HG03571 (cell line): Measurements from ENCODE around the gene SMCHD1.
"Not testable (repeated sequence)": the region's sequence is repeated elsewhere in the genome, so short reads cannot be mapped to it uniquely, and the experiment has no call there.

Experiments used
- ATAC-seq: cut with Tn5 transposase; IDR thresholded peaks from one replicate; pipeline ENCODE4 v1.9.1; 2021; ENCODE audit not compliant: unreplicated experiment

SMCHD1 gene

DNA sequence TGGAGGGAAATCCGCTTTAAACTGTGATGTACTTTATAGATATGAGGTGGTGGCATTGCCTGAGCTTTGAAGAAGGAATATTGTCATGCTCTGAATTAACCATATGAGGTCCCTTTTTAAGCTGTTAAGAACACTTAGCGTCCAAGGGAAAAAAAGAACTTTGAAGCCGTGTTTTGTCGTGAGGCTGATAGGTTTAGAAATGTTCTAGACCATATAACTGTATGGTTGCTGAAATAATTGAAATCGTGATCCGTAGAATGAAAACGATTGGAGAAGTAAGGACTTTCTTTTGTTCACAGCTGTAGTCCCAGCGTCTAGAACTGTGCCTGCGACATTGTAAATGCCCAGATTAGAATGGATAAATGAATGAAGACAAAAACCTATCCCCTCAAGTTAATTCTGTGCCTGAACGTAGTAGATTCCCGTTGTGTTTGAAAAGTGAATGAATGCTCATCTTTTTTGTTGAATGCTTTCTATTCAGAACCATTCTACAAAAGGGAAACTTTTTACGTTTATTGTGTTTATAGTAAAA, 1.5 kb downstream of the SMCHD1 start:
- no peak for ATAC-seq

DNA sequence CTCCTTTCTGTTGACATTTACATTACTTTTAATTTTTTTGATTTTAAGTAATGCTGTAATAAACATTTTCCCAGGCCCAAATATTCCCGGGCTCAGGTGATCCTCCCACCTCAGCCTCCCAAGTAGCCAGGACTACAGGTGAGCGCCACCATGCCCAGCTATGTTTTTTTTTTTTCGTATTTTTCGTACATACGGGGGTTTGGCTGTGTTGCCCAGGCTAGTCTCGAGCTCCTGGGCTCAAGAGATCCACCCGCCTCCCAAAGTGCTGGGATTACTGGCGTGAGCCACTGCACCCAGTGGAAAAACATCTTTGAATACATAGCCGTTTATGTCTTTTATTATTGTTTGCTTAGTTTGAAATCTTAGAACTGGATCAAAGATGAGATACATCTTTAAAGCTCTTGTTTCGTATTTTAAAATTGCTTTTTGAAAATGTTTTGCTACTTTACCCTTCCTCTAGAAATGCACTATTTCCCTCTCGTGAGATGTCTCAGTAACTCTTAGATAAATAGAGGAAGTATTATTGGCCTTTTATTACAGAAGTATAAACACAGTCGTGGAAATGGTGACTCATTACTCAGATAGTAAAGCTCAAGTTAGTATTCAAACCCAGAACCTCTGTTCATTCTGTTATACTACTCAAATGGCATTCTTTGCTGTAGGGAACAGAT, 2.4 kb downstream of the SMCHD1 start:
- ATAC-seq: no peak

DNA sequence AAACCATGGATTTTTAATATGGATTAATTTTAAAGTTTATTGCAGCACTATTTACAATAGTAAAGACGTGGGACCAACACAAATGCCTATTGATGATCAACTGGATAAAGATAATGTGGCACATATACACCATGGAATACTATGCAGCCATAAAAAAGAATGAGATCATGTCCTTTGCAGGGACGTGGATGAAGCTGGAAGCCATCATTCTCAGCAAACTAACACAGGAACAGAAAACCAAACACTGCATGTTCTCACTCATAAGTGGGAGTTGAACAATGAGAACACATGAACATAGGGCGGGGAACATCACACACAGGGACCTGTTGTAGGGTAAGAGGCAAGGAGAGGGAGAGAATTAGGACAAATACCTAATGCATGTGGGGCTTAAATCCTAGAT, 5.3 kb downstream of the SMCHD1 start:
- not testable (repeated sequence) for ATAC-seq

DNA sequence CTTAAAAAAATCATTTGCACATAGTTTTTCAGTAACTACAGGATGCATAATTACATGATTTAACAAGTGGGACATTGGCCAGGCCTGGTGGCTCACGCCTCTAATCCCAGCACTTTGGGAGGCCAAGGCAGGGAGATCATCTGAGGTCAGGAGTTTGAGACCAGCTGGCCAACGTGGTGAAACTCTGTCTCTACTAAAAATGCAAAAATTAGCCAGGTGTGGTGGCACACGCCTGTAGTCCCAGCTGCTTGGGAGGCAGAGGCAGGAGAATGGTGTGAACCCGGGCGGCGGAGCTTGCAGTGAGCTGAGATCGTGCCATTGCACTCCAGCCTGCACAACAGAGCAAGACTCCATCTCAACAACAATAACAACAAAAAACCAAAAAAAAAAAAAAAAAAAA, 6.8 kb downstream of the SMCHD1 start:
- ATAC-seq: not testable (repeated sequence)

DNA sequence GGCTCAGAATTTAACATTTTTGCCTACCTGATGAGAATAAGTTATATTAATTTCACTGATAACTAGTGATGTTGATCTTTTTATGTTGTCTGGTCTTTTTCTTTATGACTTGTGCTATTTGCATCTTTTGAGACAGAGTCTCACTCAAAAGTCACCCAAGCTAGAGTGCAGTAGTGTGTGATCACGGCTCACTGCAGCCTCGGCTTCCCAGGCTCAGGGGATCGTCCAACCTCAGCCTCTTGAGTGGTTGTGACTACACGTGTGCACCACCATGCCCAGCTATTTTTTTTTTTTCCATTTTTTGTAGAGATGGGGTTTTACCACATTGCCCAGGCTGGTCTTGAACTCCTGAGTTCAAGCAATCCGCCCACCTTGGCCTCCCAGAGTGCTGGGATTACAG, 7.5 kb downstream of the SMCHD1 start:
- ATAC-seq: no peak

DNA sequence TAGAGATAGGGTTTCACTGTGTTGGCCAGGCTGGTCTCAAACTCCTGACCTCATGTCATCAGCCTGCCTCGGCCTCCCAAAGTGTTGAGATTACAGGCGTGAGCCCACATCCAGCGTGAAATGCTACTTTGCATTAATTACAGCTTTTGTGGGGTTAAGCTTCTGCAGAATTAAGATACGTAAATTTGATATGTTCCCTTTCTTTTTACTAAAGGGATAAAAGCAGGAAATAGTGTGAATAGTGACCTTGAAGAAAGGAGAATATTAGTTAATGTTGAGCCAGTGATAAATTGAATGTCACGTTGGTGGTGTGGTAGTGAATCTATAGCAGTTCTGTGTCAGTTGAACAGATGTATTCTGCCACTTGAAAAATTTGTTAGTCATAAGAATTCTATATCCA, 16.9 kb downstream of the SMCHD1 start:
- ATAC-seq: no peak

DNA sequence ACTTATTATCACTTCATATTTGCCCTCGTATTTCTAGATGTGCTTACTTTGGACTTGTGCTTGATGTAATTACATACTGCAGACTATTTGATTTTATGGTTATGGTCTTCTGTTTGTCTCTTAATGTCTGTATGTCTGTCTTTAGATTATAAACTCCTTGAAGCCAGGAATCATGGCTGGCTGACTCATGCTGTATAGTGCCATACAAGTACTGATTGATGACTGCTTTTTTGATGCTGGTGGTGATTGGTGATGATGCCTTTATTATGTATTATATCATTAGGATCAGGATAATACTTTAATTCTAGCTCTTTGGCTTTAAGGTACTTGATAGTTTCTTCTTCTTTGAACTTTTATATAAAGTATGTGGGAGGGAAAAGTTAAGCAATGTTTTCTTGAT, 17.3 kb downstream of the SMCHD1 start:
- no peak for ATAC-seq

DNA sequence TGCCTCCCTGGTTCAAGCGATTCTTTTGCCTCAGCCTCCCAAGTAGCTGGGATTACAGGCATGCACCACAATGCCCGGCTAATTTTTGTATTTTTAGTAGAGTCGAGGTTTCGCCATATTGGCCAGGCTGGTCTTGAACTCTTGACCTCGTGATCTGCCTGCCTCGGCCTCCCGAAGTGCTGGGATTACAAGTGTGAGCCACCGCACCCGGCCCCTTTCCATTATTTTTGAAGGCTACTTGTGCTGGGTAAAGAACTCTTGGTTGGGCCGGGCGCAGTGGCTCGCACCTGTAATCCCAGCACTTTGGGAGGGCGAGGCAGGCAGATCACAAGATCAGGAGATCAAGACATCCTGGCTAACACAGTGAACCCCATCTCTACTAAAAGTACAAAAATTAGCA, 23.4 kb downstream of the SMCHD1 start:
- not testable (repeated sequence) for ATAC-seq

DNA sequence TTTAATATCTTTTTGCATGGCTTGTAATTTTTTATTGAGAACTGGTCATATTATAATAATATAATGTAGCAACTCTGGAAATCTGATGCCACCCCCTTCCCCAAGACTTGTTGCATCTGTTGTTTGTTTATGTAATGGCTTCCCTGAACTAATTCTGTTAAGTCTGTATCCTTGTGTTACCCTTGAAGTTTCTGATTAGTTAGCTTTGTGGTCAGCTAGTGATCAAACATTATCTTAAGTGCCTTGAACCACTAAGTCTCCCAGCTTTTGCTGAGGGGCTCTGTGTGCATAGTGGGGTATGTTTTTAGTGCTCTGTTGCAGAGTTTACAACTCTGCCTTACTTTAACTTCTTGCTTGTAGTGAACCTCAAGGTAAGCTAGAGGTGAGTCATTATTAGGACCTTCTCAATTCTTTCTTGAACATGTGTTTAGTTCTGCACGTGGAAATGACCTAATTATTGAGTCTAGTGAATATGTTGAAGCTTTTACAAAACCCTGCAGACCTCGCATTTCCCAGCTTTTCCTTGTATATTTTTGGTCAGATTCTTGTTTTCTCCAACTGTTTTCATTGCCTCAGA, 24.8 kb downstream of the SMCHD1 start:
- no peak for ATAC-seq

DNA sequence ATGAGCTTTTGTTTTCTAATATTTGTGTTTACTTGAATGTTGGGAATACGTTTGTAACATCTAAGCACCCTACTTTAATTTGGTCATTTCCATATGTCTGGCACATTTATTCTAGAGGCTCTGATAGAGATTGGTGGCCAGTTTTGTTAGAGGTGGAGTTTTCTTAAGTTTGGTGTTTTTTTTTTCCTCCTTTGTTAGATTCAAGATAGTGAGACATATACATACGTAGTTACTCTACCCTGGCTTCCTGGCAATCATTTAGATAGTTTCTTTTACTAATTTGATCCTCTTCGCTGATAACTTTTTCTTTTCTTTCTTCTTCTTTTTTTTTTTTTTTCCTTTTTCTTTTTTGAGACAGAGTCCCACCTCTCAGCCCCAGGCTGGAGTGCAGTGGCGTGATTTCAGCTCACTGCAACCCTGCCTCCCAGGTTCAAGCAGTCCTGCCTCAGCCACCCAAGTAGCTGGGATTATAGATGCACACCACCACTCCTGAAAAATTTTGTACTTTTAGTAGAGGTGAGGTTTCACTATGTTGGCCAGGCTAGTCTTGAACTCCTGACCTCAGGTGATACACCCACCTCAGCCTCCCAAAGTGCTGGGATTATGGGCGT, 26.6 kb downstream of the SMCHD1 start:
- ATAC-seq: no peak

DNA sequence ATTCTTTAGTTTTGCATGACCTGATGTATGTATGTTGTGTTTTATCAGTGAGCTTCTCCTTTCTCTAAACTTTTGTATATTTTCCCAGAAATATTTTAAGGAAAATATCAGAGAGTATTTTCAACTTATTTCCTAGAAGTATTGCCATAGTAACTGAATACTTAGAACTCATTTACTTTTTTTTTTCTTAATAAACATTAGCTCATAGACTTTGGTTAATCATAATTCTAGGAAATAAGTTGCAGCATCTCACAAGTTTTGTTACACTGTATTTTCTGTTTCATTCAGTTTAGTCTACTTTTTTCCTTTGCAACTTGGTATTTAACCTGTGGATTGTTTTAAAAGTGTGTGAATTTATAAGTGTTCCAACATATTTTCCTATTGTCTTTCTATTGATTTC, 27.5 kb downstream of the SMCHD1 start:
- no peak for ATAC-seq

DNA sequence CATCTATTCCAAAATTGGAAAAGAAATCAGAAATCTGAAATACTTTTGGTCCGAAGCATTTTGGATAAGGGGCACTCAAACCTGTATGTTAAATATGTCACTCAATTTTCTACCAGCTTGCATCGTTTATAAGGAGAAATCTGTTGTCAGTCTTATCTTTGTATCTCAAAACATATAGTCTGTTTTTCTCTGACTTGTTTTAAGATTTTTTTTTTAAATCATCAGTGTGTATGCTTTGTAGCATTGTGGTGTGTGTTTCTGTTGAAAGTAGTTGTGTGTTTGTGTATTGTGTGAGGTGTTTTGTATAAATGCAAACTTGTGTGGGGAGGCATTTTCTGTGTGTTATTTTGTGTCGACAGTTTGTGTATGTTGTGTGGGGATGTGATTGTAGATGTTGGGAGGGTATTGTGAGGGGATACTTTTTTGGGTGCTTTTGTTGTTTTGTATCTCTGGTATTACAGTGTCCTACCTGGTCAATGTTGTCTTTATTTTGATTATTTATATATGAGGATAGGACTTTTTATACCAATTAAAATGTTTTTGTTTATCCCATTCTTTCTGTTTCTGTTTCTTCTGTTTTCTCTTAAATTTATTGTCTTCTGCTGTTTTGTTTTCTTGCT, 30.9 kb downstream of the SMCHD1 start:
- no peak for ATAC-seq

DNA sequence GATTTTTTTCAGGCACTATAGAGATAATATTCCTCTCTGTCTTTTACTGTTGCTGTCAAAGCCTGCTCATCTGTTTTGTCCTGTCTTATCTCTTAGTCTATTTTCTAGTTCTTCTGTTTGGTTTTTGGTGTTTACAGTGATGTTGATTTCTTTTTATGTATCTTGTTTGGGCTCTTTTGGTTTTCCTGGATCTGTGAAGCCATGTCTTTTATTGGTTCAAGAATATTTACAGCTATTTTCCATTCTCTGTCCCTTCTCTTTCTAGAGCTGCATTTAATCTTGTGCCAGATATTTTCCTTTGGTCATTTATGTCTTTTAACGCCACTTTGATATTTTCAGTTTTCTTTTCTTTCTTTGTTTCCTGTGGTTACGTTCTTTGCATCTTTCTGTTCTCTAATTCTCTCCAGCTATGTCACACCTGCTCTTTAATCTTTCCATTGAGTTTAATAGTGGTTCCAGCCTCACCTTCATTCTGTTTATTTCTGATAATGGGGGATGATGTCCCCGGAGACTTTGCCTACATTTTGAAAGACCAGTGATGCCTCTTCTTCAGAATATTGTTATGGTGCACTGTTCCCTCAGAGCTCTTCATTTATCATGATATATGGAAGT, 32.0 kb downstream of the SMCHD1 start:
- no peak for ATAC-seq

DNA sequence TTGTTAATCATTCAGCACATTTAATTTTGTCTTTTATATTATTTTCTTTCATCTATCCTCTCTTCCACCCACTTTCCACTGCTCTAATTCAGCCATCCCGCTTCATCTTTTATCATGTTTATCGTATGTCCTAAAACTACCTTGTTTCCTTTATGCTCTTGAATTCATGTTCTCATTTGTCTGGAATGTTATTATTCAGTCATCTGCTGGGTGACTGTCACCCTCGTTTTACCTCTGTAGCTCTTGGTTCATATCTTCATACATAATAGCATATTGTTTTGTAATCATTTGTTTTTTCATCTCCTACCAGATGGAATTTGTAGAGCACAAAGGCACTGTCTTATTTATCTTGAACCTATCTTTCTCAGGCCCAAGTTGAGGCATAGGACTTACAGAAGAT, 37.0 kb downstream of the SMCHD1 start:
- no peak for ATAC-seq

DNA sequence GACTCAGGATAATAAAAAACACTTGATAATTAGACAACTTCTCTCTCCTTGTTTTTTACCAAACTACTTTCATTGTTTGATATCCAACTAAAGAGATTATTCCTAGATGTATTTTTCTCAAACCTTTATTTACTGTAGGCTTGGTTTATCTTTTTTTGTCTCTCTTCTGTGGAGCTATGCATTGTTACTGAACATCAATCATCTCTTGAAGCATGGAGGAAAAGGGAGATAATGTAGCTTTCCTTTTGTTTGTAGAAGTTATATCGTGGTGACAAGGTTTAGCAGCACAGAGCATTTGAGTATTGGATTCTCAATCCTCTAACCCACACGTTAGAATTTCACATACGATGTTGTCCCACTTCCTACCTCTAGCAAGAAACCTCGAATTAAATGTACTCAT, 41.7 kb downstream of the SMCHD1 start:
- ATAC-seq: no peak

DNA sequence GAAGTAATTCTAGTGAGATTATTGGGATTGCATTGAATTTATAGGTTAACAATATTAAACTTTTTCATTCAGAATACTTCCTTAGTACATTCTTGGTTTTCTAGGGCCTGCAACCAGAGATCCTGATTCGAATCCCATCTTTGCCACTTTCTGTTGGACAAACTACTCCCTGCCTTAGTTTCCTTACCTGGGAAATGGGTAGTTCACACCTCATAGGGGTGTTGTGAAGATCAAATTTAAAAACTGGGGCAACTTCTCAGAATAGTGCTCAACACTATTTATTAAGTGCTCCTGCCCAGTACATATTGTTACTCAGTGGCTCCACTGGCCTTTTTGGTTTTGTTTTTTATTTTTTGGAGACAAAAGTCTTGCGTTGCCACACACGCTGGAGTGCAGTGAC, 43.5 kb downstream of the SMCHD1 start:
- no peak for ATAC-seq

DNA sequence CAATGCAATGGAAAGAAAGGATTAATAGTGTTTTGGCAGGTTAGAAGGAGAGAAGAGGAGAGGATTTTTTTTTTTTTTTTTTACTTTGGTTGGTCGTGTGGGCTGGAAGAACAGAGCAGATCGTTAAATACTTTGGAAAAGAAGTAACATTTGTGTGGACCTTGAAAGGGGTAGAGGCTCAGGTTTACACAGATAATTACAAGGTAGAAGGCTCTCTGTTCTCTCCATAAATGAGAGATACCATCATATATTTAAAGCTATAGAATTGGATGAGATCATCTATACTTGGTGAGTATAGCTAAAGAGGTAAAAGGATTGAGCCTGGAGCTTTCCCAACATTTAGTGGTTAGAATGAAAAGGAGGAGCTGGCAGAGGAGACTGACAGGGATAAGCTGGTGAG, 49.0 kb downstream of the SMCHD1 start:
- ATAC-seq: no peak

DNA sequence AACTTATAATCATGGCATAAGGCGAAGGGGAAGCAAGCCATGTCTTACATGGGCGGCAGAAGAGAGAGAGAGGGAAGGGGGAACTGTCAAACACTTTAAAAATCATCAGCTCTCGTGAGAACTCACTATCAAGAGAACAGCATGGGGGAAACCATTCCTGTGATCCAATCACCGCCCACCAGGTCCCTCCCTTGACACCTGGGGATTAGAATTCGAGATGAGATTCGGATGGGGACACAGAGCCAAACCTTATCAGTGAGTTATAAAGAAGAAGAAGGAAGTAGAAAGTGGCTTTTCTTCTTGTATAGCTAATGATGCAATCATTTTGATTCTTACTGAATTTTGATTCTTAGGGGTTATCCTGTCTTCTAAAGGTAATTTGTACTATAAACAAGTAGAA, 51.4 kb downstream of the SMCHD1 start:
- no peak for ATAC-seq

DNA sequence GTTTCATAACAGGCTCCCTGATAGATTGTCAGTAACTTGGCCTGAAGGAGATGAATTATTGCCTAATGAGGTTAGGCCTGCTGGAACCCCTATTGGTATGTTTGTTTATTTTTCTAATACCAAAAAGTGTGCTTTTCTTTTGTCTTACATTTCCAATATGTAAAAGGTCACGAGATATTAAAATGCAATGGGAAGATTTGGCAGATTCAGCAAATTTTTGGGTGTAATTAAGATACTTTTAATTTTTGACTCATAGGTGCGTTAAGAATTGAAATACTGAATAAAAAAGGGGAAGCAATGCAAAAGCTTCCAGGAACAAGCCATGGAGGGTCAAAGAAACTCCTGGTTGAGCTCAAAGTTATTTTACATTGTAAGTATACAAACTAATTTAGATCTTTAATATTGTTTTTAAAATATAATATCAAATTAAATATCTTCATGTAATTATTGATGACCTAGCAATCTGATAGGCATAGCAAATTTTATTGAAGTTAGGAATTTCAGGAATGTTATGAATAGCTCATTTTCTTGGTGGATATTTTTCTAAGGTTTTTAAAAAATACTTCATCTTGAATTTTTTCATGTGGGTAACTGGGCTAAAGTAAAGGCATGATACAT, 52.1 kb downstream of the SMCHD1 start:
- ATAC-seq: no peak

DNA sequence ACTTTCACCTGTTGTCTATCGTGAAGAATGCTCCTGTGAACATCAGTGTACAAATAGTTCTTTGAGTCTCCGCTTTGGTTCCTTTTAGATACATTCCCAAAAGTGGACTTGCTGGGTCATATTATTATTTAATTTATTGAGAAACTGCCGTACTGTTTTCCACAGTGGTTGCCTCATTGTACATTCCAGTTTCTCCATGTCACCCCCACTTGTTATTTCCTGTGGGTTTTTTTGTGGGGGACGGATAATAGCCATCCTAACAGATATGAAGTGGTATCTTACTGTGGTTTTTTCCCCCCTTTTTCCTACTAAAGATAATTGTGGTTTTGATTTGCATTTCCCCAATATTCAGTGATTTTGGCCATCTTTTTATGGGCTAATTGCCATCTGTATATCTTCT, 53.8 kb downstream of the SMCHD1 start:
- ATAC-seq: no peak

DNA sequence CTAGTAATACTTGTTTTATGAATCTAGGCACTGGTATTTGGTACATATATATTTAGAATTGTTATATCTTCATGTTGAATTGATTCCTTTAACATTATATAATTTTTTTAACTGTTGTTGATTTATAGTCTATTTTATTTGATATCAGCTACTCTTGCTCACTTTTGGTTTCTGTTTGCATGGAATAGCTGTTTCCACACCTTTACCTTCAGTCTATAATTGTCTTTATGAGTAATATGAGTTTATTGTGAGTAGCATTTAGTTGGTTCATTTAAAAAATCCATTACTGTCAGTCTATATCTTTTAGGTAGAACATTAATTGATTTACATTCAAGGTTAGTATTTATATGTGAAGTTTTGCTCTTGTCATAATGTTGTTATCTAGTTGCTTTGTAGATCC, 58.6 kb downstream of the SMCHD1 start:
- ATAC-seq: no peak
